IMR-90 (cell line): Measurements from ENCODE around the gene MLNR.

Experiments used
- BHLHE40 ChIP-seq: fragments of 150-350 bp; IDR thresholded peaks from 2 replicates; pipeline ENCODE4 v1.6.1; 2016; ENCODE audit warnings: mild to moderate bottlenecking, low read depth, low read length
- CEBPB ChIP-seq: IDR thresholded peaks from 2 replicates; pipeline ENCODE4 v1.6.1; 2012; ENCODE audit warnings: low read depth, low read length, improper control_type of control experiment
- CHD1 ChIP-seq: IDR thresholded peaks from 2 replicates; pipeline ENCODE4 v1.6.1; 2012; ENCODE audit warnings: low read depth, low read length, improper control_type of control experiment
- CTCF ChIP-seq: conservative IDR thresholded peaks from 2 replicates; pipeline ENCODE4 v1.5.1; 2012; ENCODE audit warnings: mild to moderate bottlenecking, low read depth, low read length, improper control_type of control experiment
- FOS ChIP-seq: fragments of 150-350 bp; IDR thresholded peaks from 2 replicates; pipeline ENCODE4 v1.6.1; 2016; ENCODE audit warnings: low read depth, low read length
- MAZ ChIP-seq: IDR thresholded peaks from 2 replicates; pipeline ENCODE4 v1.6.1; 2012; ENCODE audit warnings: low read depth, mild to moderate bottlenecking, low read length, improper control_type of control experiment, moderate library complexity, borderline replicate concordance
- MXI1 ChIP-seq: IDR thresholded peaks from 2 replicates; pipeline ENCODE4 v1.6.1; 2012; ENCODE audit warnings: low read depth, mild to moderate bottlenecking, low read length, moderate library complexity, borderline replicate concordance
- NFE2L2 ChIP-seq: fragments of 150-350 bp; IDR thresholded peaks from 2 replicates; pipeline ENCODE4 v1.6.1; 2016; ENCODE audit warnings: low read depth, mild to moderate bottlenecking, low read length
- POLR2A ChIP-seq: IDR thresholded peaks from 2 replicates; pipeline ENCODE4 v1.6.1; 2012; ENCODE audit warnings: mild to moderate bottlenecking, low read depth, low read length
- RAD21 ChIP-seq: IDR thresholded peaks from 2 replicates; pipeline ENCODE4 v1.6.1; 2012; ENCODE audit warnings: low read length, improper control_type of control experiment
- RFX5 ChIP-seq: IDR thresholded peaks from 2 replicates; pipeline ENCODE4 v1.8.0; 2012; ENCODE audit warnings: low read depth, mild to moderate bottlenecking, low read length, moderate library complexity
- SMC3 ChIP-seq: fragments of 150-350 bp; IDR thresholded peaks from 2 replicates; pipeline ENCODE4 v1.6.1; 2016; ENCODE audit warnings: low read depth, mild to moderate bottlenecking, antibody characterized with exemption, low read length, moderate library complexity
- TF ChIP-seq, protein P1 (sequence below): fragments of 150-350 bp; IDR thresholded peaks from 2 replicates; pipeline ENCODE4 v1.6.1; 2016; ENCODE audit warnings: low read depth, mild to moderate bottlenecking, low read length, moderate library complexity, borderline replicate concordance
- TF ChIP-seq, protein P2 (sequence below): fragments of 150-350 bp; IDR thresholded peaks from 2 replicates; pipeline ENCODE4 v1.6.1; 2017; ENCODE audit warnings: mild to moderate bottlenecking, antibody characterized with exemption, low read length, low read depth

DNA sequence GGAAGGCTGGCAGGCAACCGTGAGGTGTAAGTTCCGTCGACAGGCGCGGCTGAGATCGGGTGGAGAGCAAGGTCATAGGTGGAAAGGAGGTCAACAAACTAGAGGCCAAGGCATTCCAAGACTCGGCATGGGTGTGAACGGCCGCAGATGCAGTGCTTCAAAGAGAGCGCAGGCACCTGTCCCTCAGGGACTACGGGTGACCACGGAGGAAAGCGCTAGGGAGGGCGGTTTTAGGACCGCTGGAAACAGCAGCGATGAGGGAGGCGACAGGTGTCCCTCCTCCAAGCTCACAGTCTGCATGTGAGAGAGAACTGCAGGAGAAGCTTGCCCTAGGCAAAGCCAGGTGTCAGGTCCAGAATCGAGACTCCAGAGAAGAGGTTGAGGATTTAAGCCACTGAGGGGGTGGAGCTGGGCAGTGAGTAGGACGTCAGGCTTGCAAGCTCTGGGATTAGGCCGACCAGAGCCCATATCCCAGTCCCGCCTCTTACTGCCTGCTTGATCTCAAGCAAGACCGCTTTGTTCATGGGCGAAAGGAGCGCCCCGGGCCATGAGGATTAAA lies 1.6 kb upstream of the MLNR start:
- TF ChIP-seq CTCF (no peak), SMC3 (no peak), RFX5 (no peak), CEBPB (no peak), NFE2L2 (no peak), POLR2A (no peak), MXI1 (no peak), MAZ (no peak), RAD21 (no peak), CHD1 (no peak), BHLHE40 (no peak), FOS (no peak)
- TF ChIP-seq, protein P1, sequence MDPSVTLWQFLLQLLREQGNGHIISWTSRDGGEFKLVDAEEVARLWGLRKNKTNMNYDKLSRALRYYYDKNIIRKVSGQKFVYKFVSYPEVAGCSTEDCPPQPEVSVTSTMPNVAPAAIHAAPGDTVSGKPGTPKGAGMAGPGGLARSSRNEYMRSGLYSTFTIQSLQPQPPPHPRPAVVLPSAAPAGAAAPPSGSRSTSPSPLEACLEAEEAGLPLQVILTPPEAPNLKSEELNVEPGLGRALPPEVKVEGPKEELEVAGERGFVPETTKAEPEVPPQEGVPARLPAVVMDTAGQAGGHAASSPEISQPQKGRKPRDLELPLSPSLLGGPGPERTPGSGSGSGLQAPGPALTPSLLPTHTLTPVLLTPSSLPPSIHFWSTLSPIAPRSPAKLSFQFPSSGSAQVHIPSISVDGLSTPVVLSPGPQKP: no peak
- TF ChIP-seq, protein P2, sequence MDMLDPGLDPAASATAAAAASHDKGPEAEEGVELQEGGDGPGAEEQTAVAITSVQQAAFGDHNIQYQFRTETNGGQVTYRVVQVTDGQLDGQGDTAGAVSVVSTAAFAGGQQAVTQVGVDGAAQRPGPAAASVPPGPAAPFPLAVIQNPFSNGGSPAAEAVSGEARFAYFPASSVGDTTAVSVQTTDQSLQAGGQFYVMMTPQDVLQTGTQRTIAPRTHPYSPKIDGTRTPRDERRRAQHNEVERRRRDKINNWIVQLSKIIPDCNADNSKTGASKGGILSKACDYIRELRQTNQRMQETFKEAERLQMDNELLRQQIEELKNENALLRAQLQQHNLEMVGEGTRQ: no peak
